Muscle layer of colon (tissue), 2 donors: ENCODE data around the gene ADAMTS2.
"Not testable (repeated sequence)": the region's sequence is repeated elsewhere in the genome, so short reads cannot be mapped to it uniquely, and the experiment has no call there.

Source experiments
- H3K27ac ChIP-seq: one replicate; pipeline ENCODE4 v1.7.0; 2013; ENCODE audit warnings: low read depth, mild to moderate bottlenecking, low read length, moderate library complexity
- H3K27me3 ChIP-seq, 2 donors: one replicate each; pipeline ENCODE4 v1.7.0; 2013; ENCODE audit warnings: low read length in 2 of 2, mild to moderate bottlenecking in 2 of 2; ENCODE audit not compliant: insufficient read depth in 2 of 2, control insufficient read depth in 1 of 2
- H3K36me3 ChIP-seq: one replicate; pipeline ENCODE4 v1.7.0; 2013; ENCODE audit warnings: mild to moderate bottlenecking, low read length; ENCODE audit not compliant: insufficient read depth
- H3K4me1 ChIP-seq: one replicate; pipeline ENCODE4 v1.7.0; 2013; ENCODE audit warnings: mild to moderate bottlenecking, low read length; ENCODE audit not compliant: insufficient read depth
- H3K4me3 ChIP-seq, 2 donors: one replicate each; pipeline ENCODE4 v1.7.0; 2013; ENCODE audit warnings: low read length in 2 of 2, low read depth in 1 of 2, mild to moderate bottlenecking in 1 of 2, moderate library complexity in 1 of 2
- H3K9ac ChIP-seq: one replicate; pipeline ENCODE4 v1.7.0; 2013; ENCODE audit warnings: low read length
- H3K9me3 ChIP-seq: one replicate; pipeline ENCODE4 v1.7.0; 2013; ENCODE audit warnings: mild to moderate bottlenecking, low read length
- donor health status: abdominal sarcoma.
- donor health status: Adenocarcinoma of cecum.

ADAMTS2 gene

DNA sequence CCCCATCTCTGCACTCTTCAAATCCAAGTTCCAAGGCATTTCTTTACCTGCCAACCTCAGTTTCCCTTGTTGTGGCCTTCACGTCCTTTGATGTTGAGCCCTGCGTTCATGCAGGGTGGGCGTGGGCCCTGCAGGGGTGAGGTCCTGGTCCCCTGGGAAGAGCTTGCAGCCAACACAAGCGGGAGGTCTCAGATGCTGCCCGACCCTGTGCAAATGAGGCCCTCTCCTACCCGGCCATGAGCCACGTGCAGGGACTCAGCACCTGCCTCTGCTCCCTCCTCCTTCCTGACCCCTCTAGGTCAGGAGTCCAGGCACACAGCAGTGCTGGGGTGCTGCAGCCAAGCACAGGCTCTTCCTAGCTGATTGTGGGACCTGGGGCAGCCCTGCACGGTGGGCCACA lies 124.5 kb downstream of the ADAMTS2 start:
- Histone ChIP-seq H3K36me3 (no peaks in the 10 kb centered on the region), H3K4me1 (no peaks in the 10 kb centered on the region), H3K4me3 (no peak overlapping the region), H3K9me3 (no peaks in the 10 kb centered on the region), H3K9ac (no peak overlapping the region), H3K27ac (no peak overlapping the region), H3K27me3 (no peaks in the 10 kb centered on the region)

DNA sequence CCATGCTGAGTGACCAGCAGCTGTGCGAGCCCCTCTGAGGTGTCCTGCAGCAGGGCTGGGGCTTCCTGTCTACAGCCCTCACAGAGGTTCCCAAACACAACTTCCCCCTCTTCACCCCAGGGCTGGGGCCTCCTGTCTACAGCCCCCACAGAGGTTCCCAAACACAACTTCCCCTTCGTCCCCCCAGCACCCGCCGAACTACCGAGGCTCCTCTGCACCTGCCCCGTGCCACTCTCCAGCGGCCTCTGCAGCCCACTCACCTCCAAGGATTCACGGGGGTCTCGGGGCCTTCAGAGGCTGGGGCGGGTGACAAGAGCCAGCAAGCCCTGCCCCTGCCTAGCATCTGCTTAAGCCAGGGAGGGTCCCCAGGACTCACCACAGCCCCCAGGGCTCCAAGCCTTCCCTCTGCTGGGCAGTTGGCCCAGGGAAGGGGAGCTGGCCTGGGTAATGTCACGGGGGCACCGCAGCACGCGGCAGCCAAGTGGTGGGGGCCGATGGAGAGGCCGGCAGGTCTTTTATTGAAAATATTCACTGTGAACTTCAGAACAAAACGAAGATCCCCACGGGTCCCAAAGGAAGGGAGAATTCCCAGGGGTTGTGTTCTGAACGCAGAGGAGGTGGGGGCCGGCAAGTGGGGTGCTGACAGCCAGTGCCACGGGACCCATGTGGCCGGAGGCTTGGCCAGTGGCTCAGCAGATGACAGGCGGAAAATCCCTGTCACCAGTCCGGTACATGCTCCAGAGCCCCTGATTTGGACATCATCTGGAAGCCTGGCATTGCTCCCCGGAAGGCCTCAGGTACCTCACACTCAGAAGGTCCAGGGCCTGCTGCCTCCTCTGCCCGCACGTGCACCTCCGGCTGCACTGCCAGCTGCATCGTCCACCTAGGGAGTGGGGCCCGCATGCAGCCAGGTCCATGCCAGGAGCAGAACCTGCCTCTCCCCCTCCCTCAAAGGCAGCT lies 125.3 kb downstream of the ADAMTS2 start:
- Histone ChIP-seq H3K9ac (no peak overlapping the region), H3K27ac (no peak overlapping the region), H3K4me1 (no peaks in the 10 kb centered on the region), H3K9me3 (no peaks in the 10 kb centered on the region), H3K27me3 (no peaks in the 10 kb centered on the region), H3K4me3 (no peak overlapping the region), H3K36me3 (no peaks in the 10 kb centered on the region)

- Histone ChIP-seq H3K9ac (no peak overlapping the region), H3K27me3 (no peaks in the 10 kb centered on the region), H3K4me1 (no peaks in the 10 kb centered on the region), H3K4me3 (no peak overlapping the region), H3K9me3 (no peaks in the 10 kb centered on the region), H3K27ac (no peak overlapping the region), H3K36me3 (no peaks in the 10 kb centered on the region)
Observed at GRCh38 chr5:179218943-179219330, 126.3 kb downstream of the ADAMTS2 start.

DNA sequence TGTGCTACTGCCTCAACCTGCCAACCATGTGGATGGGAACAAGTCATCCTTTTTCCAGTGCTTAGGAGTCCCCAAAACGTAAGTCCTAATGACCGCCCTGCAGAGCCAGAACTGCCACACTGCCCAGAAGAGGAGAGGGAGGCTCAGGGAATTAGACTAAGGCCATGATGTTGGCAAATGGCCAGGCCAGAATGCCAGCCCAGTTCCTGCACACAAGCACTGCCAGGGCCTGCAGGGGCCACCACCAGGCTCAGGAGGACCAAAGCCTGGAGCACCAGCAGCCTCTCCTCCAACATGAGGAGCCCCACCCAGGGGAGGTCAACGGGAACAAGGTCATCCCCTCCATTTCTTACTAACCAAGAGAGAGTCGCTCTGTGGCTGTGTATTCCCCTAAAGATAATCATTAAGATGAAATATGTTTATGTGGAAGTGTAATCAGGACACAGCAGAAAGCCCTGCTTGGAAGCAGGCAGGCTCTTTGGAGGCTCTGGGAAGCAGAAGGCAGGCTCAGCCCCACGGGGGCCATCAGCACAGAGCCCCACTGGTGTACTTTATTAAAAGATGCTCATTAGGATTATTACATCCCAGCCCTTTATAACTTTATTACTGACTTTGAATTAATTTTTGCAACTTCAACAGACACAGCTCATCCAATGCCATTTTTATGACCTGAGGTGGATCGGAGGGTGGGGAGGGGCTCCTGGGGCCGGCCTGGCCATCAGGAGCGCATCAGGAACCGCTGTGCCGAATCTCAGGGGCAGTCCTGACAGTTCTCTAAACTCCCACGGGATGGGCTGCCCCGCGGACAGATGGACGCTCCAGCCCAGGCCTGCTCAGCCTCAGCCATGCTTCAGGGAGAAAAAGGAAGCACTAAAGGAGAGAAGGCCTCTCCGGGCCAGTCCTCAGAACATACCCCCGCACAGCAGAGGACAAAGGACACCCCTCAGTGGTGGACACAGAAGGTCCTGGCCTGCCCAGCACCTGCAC lies 127.0 kb downstream of the ADAMTS2 start:
- no peak overlapping the region for H3K27ac ChIP-seq
- H3K9me3 ChIP-seq = no peaks in the 10 kb centered on the region
- no peaks in the 10 kb centered on the region for H3K4me1 ChIP-seq
- H3K9ac ChIP-seq = no peak overlapping the region
- H3K4me3 ChIP-seq = no peak overlapping the region
- no peaks in the 10 kb centered on the region for H3K27me3 ChIP-seq
- H3K36me3 ChIP-seq = no peaks in the 10 kb centered on the region

GRCh38 chr5:179217356-179217755 lies 127.9 kb downstream of the ADAMTS2 start:
- no peak overlapping the region for H3K27ac ChIP-seq
- no peaks in the 10 kb centered on the region for H3K27me3 ChIP-seq
- no peak overlapping the region for H3K9ac ChIP-seq
- no peaks in the 10 kb centered on the region for H3K9me3 ChIP-seq
- no peaks in the 10 kb centered on the region for H3K4me1 ChIP-seq
- H3K4me3 ChIP-seq = no peak overlapping the region
- H3K36me3 ChIP-seq = no peaks in the 10 kb centered on the region

DNA sequence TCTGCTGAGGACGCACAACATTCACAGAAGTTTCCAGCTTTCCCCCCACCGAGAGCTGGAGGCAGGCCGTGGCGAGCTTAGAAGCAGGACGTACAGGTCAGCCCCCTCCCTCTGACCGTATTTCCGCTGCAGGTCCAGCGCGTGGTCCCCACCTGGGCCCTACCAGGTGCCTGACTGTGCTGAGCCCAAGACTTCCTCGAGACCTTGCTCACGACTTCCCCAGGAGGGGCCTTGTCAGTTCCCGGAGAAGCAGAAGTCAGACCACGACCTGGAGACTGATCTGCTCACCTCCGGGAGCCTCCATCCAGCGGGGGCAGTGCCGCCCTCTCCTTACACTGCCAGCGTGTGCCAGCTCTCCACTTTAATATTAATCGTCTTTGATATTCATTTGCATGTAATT lies 128.9 kb downstream of the ADAMTS2 start:
- not testable (repeated sequence) for H3K36me3 ChIP-seq, H3K4me3 ChIP-seq, H3K27ac ChIP-seq, H3K4me1 ChIP-seq, H3K9me3 ChIP-seq, H3K9ac ChIP-seq, H3K27me3 ChIP-seq

DNA sequence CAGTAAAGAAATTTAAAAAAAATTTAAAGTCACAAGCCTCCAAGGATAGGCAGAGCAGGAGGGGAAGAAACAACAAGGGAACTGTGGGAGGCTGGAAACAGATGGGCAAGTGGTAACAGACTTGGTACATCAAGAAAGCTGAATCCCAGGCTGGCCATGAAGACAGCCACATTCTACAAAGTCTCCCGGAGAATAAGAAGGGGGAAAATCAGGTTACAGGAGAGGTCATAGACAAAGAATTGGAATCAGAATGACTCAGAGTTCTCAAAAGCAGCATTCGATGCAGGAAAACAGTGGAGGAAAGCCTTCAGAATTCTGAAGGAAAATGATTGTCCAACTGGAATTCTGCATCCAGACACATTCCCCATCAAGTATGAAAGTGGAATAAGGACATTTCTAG lies 129.7 kb downstream of the ADAMTS2 start:
- H3K4me3 ChIP-seq = no peak overlapping the region
- no peak overlapping the region for H3K9ac ChIP-seq
- no peak overlapping the region for H3K27ac ChIP-seq
- no peaks in the 10 kb centered on the region for H3K9me3 ChIP-seq
- no peaks in the 10 kb centered on the region for H3K36me3 ChIP-seq
- no peaks in the 10 kb centered on the region for H3K27me3 ChIP-seq
- H3K4me1 ChIP-seq = no peaks in the 10 kb centered on the region

- Histone ChIP-seq H3K4me3 (no peak overlapping the region), H3K9ac (no peak overlapping the region), H3K27me3 (no peaks in the 10 kb centered on the region), H3K4me1 (no peaks in the 10 kb centered on the region), H3K9me3 (no peaks in the 10 kb centered on the region), H3K27ac (no peak overlapping the region), H3K36me3 (no peaks in the 10 kb centered on the region)
Observed at GRCh38 chr5:179214678-179215077, 130.6 kb downstream of the ADAMTS2 start.

DNA sequence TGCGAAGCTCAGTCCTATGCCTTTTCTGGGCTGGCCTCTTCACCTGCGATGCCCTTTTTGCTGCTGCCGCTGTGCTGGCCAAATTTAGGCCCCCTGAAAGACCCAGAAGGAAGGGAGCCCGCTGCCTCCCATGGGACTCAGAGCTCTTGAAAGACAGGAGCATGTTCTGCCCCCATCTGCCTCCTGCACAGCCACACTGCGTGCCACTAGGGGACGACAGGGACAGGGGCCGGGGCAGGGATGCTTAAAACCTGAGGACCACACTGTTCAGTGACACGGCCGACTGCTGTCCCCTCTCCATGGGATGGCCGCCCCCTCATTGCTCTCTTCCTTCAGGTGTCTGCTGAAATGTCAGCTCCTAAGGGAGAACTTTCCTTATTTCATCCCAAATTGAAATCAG lies 132.4 kb downstream of the ADAMTS2 start:
- Histone ChIP-seq H3K9me3 (no peaks in the 10 kb centered on the region), H3K9ac (no peak overlapping the region), H3K27ac (no peak overlapping the region), H3K27me3 (no peaks in the 10 kb centered on the region), H3K36me3 (no peaks in the 10 kb centered on the region), H3K4me3 (no peak overlapping the region), H3K4me1 (no peaks in the 10 kb centered on the region)

GRCh38 chr5:179211631-179212030 lies 133.6 kb downstream of the ADAMTS2 start:
- Histone ChIP-seq H3K4me1 (no peaks in the 10 kb centered on the region), H3K4me3 (no peak overlapping the region), H3K9ac (no peak overlapping the region), H3K27ac (no peak overlapping the region), H3K27me3 (no peaks in the 10 kb centered on the region), H3K36me3 (no peaks in the 10 kb centered on the region), H3K9me3 (no peaks in the 10 kb centered on the region)

- H3K36me3 ChIP-seq = no peaks in the 10 kb centered on the region
- no peak overlapping the region for H3K27ac ChIP-seq
- no peaks in the 10 kb centered on the region for H3K27me3 ChIP-seq
- no peak overlapping the region for H3K9ac ChIP-seq
- H3K4me1 ChIP-seq = no peaks in the 10 kb centered on the region
- H3K9me3 ChIP-seq = no peaks in the 10 kb centered on the region
- no peak overlapping the region for H3K4me3 ChIP-seq
Observed at GRCh38 chr5:179211068-179211467, 134.2 kb downstream of the ADAMTS2 start.
